HepG2 (cell line): Measurements from ENCODE around the gene MSL2. TPM values are rescaled to one million over a fixed set of nuclear protein-coding genes. Genes with fewer than 3 reads are reported as not detected.

Experiments
- ATAC-seq: fragments of 200-7000 bp; cut with Tn5 transposase; 3 replicates; pipeline ENCODE4 v1.9.1; 2020; ENCODE audit warnings: mild to moderate bottlenecking, moderate library complexity
- BruUV-seq: library from RNA; stranded (reverse); fragments of 400-500 nt; replicated peaks from 2 replicates; lab custom pipeline; 2021; lab: Mats Ljungman, UMichigan
- CTCF ChIA-PET: fragments of 300-600 bp; formaldehyde crosslinking; extraction: SDS; loops from one replicate; lab custom pipeline; 2021; ENCODE audit warnings: low total read pairs, inconsistent platforms, low intra/inter-chr PET ratio; lab: Yijun Ruan, JAX
- POLR2A ChIA-PET: fragments of 350-600 bp; sonication (Branson Sonifier 250); formaldehyde crosslinking; loops from one replicate; lab custom pipeline; 2020; ENCODE audit warnings: antibody characterized with exemption, inconsistent platforms; lab: Yijun Ruan, JAX
- DNase-seq: peaks from one replicate; pipeline ENCODE4 v3.0.0-alpha.2; 2015; ENCODE audit warnings: low spot score
- FAIRE-seq: peaks from 3 replicates; lab custom pipeline; 2011; peaks lifted over from hg19 to GRCh38; lab: Jason Lieb, UNC
- H2AFZ ChIP-seq: one replicate; pipeline ENCODE4 v1.6.1; 2011; ENCODE audit warnings: low read length, inconsistent platforms
- H3K27ac ChIP-seq: fragments of 300-600 bp; 3 replicates; pipeline ENCODE4 v1.8.0; 2011; ENCODE audit warnings: mixed run types, mild to moderate bottlenecking, mixed read lengths, low read length, inconsistent platforms; ENCODE audit not compliant: insufficient read depth; ENCODE audit errors: extremely low read length
- H3K27me3 ChIP-seq, 2 experiments: fragments of 200-600 bp in 1 of 2; 2 replicates in 1 of 2; 3 replicates in 1 of 2; pipeline versions ENCODE4 v1.6.0 to v1.8.0; 2011; ENCODE audit warnings: low read length in 2 of 2, mild to moderate bottlenecking in 2 of 2, moderate library complexity in 2 of 2, inconsistent platforms in 1 of 2; ENCODE audit not compliant: insufficient read depth in 2 of 2, control insufficient read depth in 1 of 2
- H3K36me3 ChIP-seq, 2 experiments: fragments of 200-600 bp in 1 of 2; replicated peaks in 1 of 2; 2 replicates in 1 of 2; 3 replicates in 1 of 2; pipeline versions ENCODE4 v1.5.1 to v1.8.0; 2011; ENCODE audit warnings: low read length in 2 of 2, inconsistent platforms in 1 of 2; ENCODE audit not compliant: insufficient read depth in 2 of 2, control insufficient read depth in 1 of 2
- H3K4me1 ChIP-seq: 2 replicates; pipeline ENCODE4 v1.5.1; 2012; ENCODE audit warnings: low read length, inconsistent platforms; ENCODE audit not compliant: insufficient read depth
- H3K4me2 ChIP-seq: 2 replicates; pipeline ENCODE4 v1.6.0; 2011; ENCODE audit warnings: low read depth, low read length, inconsistent platforms
- H3K4me3 ChIP-seq, 3 experiments: fragments of 200-600 bp in 1 of 3; sonication (generic), shearing (Covaris generic) in 1 of 3; replicated peaks in 1 of 3; 2 replicates each; pipeline ENCODE4 v1.5.1; 2011 to 2016; ENCODE audit warnings: low read length in 3 of 3, inconsistent platforms in 2 of 3, low read depth in 2 of 3, mild to moderate bottlenecking in 2 of 3, control low read depth in 1 of 3, mixed read lengths in 1 of 3; ENCODE audit not compliant: insufficient read depth in 1 of 3
- H3K79me2 ChIP-seq: one replicate; pipeline ENCODE4 v1.6.1; 2011; ENCODE audit warnings: low read length, inconsistent platforms; ENCODE audit not compliant: insufficient read depth
- H3K9ac ChIP-seq: 2 replicates; pipeline ENCODE4 v1.6.0; 2011; ENCODE audit warnings: mild to moderate bottlenecking, low read depth, low read length, inconsistent platforms; ENCODE audit not compliant: insufficient read depth
- H3K9me3 ChIP-seq: 2 replicates; pipeline ENCODE4 v1.5.1; 2012; ENCODE audit warnings: mild to moderate bottlenecking, low read length
- H4K20me1 ChIP-seq: 2 replicates; pipeline ENCODE4 v1.6.0; 2011; ENCODE audit warnings: inconsistent platforms, mild to moderate bottlenecking, low read length, moderate library complexity; ENCODE audit not compliant: insufficient read depth
- AHR ChIP-seq: IDR thresholded peaks from 2 replicates; pipeline ENCODE4 v1.6.1; 2018; ENCODE audit warnings: missing genetic modification reagents, missing compliant biosample characterization
- ATF2 ChIP-seq: sonication (generic); formaldehyde crosslinking; IDR thresholded peaks from 2 replicates; pipeline ENCODE4 v1.4.0; 2020; ENCODE audit warnings: missing genetic modification reagents
- ATF6 ChIP-seq: sonication (generic); formaldehyde crosslinking; conservative IDR thresholded peaks from 2 replicates; pipeline ENCODE4 v1.4.0; 2020; ENCODE audit warnings: missing genetic modification reagents
- KIAA2018 ChIP-seq: sonication (generic); formaldehyde crosslinking; IDR thresholded peaks from 2 replicates; pipeline ENCODE4 v1.5.0; 2020; ENCODE audit warnings: mild to moderate bottlenecking, missing genetic modification reagents, borderline replicate concordance
- MEF2D ChIP-seq: sonication (generic); formaldehyde crosslinking; IDR thresholded peaks from 2 replicates; pipeline ENCODE4 v1.5.1; 2020; ENCODE audit warnings: mild to moderate bottlenecking, missing genetic modification reagents
- PAX8 ChIP-seq: sonication (generic); formaldehyde crosslinking; IDR thresholded peaks from 2 replicates; pipeline ENCODE4 v1.8.0; 2022; ENCODE audit warnings: mild to moderate bottlenecking, missing genetic modification reagents, borderline replicate concordance
- REXO4 ChIP-seq: sonication (generic); formaldehyde crosslinking; IDR thresholded peaks from 2 replicates; pipeline ENCODE4 v1.8.0; 2022; ENCODE audit warnings: missing genetic modification reagents, mild to moderate bottlenecking, borderline replicate concordance
- ZNF784 ChIP-seq: sonication (generic); formaldehyde crosslinking; IDR thresholded peaks from 2 replicates; pipeline ENCODE4 v1.5.1; 2020; ENCODE audit warnings: missing genetic modification reagents, mild to moderate bottlenecking, borderline replicate concordance
- ZNF891 ChIP-seq: sonication (generic); formaldehyde crosslinking; IDR thresholded peaks from 2 replicates; pipeline ENCODE4 v1.5.0; 2020; ENCODE audit warnings: mild to moderate bottlenecking, missing genetic modification reagents
- WGBS: methylation state at CpG from one replicate; pipeline ENCODE4 v1.1.6; 2017; ENCODE audit warnings: low lambda C conversion rate; 5-methylcytosine and 5-hydroxymethylcytosine counted together
- in situ Hi-C: cut with HindIII; loops from 2 replicates; pipeline ENCODE4 v1.10.0; 2017; ENCODE audit warnings: low pct_unique_long_range_greater_than_20kb; ENCODE audit not compliant: extremely low pct_ligation_motif_present
- intact Hi-C: fragments of 100-400 bp; cut with micrococcal nuclease; formaldehyde crosslinking; loops from one replicate; pipeline ENCODE4 v1.10.0; 2022; ENCODE audit not compliant: unreplicated experiment
- polyA plus RNA-seq, 8 experiments: library from polyadenylated mRNA; depleted of rRNA in 3 of 8; stranded (reverse) in 7 of 8; unstranded in 1 of 8; fragments of >200 nt; fragmentation: Illumina TruSeq in 4 of 8; extraction: Trizol in 4 of 8; gene quantifications; 2 replicates each; pipeline versions ENCODE4 v1.2.1 to v1.2.3, GENCODE V29; 2011 to 2016; ENCODE audit warnings: low read depth in 4 of 8, missing spikeins in 1 of 8, mixed read lengths in 1 of 8; ENCODE audit not compliant: insufficient read depth in 1 of 8
- total RNA-seq, 5 experiments: library from RNA; depleted of rRNA; stranded (reverse); fragments of >200 nt; fragmentation: Illumina TruSeq; extraction: Trizol; gene quantifications; 2 replicates each; pipeline ENCODE4 v1.2.3, GENCODE V29; 2016; ENCODE audit warnings: low read depth in 1 of 5

Gene MSL2
- total and polyA plus RNA-seq, 2 of the 13 experiments (the other 11 are each of a cell fraction or from before 2014, with no cell fraction given): 6.9 to 11.7 TPM

- no peak for TF ChIP-seq ATF6
- TF ChIP-seq ZNF784 (CRISPR knock-in tag): no peak
These were observed 6.1 kb downstream of the MSL2 start (continued) for GRCh38 chr3:136189859-136190617.

- Histone ChIP-seq H3K4me3 (no peak overlapping the region), H3K36me3 (peaks cover 0 to 2% of the 10 kb centered on the region in 2 experiments; a peak in 1 of 5 replicates), H4K20me1 (peaks cover 97% of the 10 kb centered on the region), H3K27me3 (no peaks in the 10 kb centered on the region), H3K9ac (no peak overlapping the region), H3K27ac (no peak overlapping the region), H3K79me2 (peaks cover 99% of the 10 kb centered on the region), H2AFZ (no peak overlapping the region), H3K4me1 (peaks cover 83% of the 10 kb centered on the region), H3K9me3 (no peaks in the 10 kb centered on the region), H3K4me2 (no peak overlapping the region)
- in situ Hi-C loops: no loop called here
- ChIA-PET CTCF (no interaction called here), POLR2A (no interaction called here)
- WGBS: 89% methylated on average over 5 of the region's 5 CpGs
- DNase-seq: no peak
- intact Hi-C loops: no loop called here
- no TSS peak for BruUV-seq
- no peak for ATAC-seq
- FAIRE-seq: no peak
- no peak for TF ChIP-seq MEF2D (CRISPR knock-in tag)
- no peak for TF ChIP-seq REXO4
- no peak for TF ChIP-seq AHR
- no peak for TF ChIP-seq ZNF891 (CRISPR knock-in tag)
- no peak for TF ChIP-seq PAX8 (CRISPR knock-in tag)
- TF ChIP-seq ATF2 (CRISPR knock-in tag): no peak
- TF ChIP-seq KIAA2018 (CRISPR knock-in tag): no peak
These were observed 7.1 kb downstream of the MSL2 start for GRCh38 chr3:136189043-136189442.
